HG03378 (cell line): Measurements from ENCODE around the gene C11orf97.
A peak's percentile ranks its signal among the peaks of the same experiment; 100 is the strongest.
"Not testable (repeated sequence)": the region's sequence is repeated elsewhere in the genome, so short reads cannot be mapped to it uniquely, and the experiment has no call there.

Experiments
- ATAC-seq: cut with Tn5 transposase; IDR thresholded peaks from one replicate; pipeline ENCODE4 v1.9.1; 2021; ENCODE audit warnings: mild to moderate bottlenecking, moderate library complexity; ENCODE audit not compliant: unreplicated experiment

The C11orf97 gene, protein sequence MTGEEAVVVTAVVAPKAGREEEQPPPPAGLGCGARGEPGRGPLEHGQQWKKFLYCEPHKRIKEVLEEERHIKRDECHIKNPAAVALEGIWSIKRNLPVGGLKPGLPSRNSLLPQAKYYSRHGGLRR

GRCh38 chr11:94511932-94512781 is at the start of gene C11orf97:
Gene C11orf97 (plus strand): TSS chr11:94512461. CDS start chr11:94512529, 68 bp downstream.
- ATAC-seq = peak; percentile 62

- peak; percentile 87 for ATAC-seq
Observed at GRCh38 chr11:94469416-94469815, 42.8 kb upstream of the C11orf97 start.

DNA sequence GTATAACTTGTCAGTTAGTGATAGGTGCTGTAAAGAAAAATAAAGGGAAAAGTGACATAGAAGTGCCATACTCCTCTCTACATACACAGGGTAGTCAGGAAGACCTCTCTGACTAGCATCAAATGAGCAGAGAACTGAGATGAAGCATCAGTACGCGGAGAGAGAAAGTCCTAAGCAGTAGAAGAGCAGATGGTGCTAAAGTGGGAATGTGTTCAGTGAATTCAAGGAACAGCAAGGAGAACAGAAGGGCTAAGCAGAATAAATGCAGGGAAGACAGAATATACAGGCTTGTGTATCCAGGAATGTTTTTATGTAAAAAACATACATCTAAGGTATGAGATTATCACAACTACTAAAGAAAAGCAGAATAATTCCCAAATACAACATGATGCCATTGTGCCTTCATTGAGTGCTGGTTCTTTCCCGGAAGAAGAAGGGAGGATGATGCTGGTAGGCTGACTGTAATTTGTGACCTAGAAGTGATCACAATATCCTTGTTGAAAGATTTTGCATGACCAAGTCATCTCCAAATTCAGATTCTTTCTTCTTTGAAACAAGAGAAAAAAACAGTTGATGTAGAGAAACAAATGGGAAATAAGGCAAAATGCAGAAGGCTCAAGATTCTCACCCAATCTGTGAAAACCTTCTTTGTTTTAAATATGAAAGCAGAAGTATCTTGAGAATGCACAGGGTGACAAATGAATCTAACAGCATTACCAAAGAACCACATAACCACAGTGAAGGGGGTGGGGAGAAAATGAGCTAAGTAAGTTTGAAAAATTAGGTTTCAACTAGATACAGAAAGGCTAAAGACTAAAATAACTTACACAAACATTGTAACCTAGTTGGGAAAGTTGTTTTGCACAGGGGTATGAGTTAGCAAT is 39.1 kb upstream of the C11orf97 start:
- ATAC-seq = peak; percentile 88

GRCh38 chr11:94477624-94478023 is 34.6 kb upstream of the C11orf97 start:
- no peak for ATAC-seq

DNA sequence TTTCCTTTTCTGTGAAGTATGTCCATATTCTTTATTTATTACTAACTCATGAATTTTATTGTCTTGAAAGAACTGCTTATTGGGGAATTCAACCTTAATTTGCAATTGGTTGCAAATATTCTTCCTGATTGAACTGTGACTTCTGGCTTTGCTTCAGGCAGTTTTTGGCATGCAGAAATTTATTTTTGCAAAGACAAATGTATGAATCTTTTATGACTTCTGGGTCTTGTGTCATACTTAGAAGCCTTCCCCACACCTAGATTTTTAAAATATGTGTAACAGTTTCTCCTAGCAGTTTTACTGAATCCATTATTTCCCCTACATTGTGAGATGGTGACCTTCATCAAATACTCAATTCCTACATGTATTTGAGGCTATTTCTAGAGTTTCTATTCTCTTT is 30.9 kb upstream of the C11orf97 start:
- no peak for ATAC-seq

- ATAC-seq = no peak
Observed at GRCh38 chr11:94486068-94486467, 26.2 kb upstream of the C11orf97 start.

DNA sequence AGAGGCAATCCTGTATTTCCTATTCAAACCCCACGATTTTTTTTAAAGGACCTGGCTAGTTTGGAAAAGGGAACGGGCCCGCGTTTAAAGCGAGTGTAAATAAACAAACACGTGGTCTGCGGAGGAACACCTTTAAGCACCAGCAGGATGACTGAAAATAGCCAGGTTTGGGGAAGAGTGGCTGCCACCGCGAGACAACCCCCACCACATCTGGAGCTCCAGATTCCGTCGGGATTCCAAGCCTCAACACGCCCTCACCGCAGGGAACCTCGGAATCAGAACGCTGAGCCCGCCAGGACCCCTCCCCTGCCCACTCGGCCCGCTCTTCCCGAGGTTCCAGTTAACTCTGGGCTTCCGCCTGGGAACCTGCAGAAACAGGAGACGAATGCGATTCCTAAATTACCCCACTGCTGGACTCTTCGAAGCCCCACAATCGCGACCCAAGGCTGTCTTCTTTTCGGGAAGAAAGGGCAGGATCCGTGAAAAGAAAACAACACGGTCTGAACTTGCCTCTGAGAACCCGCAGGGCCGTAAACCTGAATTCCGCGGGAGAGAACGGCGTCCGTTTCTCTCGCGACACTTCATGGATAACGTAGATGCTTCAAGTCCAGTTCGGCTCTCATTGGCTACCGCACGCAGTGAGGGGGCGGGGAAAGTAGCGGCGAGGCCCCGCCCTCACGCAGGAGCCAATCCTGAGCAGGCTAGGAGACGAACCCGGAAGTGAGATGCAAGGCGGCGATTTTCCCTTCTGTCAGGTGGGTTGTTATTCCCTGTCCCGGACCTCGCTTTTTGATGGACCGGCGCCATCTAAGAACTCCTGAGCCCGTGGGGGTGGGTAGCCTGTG is 18.8 kb upstream of the C11orf97 start, which contains the start of the genes ANKRD49 and MRE11:
TSS of gene ANKRD49 (plus strand) at position 704 of the 845 bp plus-strand sequence. CDS start 2,710 bp downstream, outside the sequence.
TSS of gene MRE11 (minus strand) at position 564 of the 845 bp plus-strand sequence. CDS start 1,043 bp downstream, outside the sequence.
- ATAC-seq = peak; percentile 99

GRCh38 chr11:94494126-94494680 is 18.1 kb upstream of the C11orf97 start:
- ATAC-seq = peak; percentile 50

- no peak for ATAC-seq
Observed at GRCh38 chr11:94500181-94500580, 12.1 kb upstream of the C11orf97 start.

DNA sequence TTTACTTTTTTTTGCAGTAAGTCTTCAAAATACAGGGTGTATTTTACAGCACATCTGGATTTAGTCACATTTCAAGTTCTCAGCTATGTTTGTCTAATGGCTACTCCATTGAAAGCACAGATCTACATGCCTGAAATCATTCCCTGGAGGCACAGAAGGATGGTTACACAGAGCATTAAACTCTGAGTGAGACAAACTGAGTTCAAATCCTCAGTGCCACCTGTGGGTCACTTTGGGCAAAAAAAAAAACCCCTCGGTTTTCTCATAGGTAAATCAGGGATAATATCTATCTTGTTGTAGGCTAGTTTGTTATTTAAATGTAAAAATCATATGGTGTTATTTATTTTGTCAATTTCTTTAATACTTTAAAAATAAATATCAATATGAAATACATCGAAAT is 10.7 kb upstream of the C11orf97 start:
- ATAC-seq = no peak

DNA sequence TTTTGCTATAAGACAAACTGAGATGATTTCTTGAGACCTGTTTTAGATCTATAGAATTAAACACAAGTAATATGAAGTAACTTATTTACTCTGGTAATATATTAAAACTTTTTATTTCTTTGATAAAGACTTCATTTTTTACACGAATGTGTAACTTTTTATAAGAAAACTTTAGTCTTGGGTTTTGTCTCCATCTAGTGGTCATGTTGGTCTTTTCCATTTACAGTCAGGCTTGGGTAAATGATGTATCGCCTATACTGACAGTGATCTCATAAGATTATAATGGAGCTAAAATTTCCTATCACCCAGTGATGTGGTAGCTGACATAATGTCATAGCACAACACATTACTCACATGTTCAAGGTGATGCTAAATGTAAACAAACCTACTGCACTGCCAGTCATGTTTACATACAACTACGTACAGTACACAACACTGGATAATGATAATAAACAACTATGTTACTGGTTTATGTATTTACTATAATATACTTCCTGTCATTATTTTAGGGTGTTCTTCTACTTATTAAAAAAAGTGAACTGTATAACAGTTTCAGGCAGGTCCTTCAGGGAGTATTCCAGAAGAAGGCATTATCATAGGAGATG is 7.5 kb upstream of the C11orf97 start:
- peak; percentile 57 for ATAC-seq

- not testable (repeated sequence) for ATAC-seq
Observed at GRCh38 chr11:94506513-94506912, 5.7 kb upstream of the C11orf97 start.

GRCh38 chr11:94507485-94507884 is 4.8 kb upstream of the C11orf97 start:
- ATAC-seq = no peak

DNA sequence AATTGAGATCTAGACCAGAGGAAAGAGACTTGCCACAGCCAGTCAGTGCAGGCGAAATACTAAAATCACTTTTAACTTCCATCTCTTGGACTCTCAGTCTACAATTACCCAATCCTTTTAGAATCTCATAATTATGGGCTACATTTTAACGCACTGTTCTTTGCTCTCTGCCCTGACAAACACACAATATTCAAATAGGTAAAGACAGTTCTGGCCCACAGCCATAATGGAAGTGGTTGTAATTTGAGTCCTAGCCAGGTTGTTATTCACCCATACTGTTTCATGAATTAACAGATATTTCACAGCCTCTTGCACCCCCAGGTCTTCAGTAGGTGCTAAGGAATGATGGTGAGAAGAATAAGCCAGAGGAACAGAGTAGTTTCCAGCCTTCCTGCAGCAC is 830 bp downstream of the C11orf97 start:
- no peak for ATAC-seq

- ATAC-seq = no peak
Observed at GRCh38 chr11:94515398-94515797, 3.1 kb downstream of the C11orf97 start.

DNA sequence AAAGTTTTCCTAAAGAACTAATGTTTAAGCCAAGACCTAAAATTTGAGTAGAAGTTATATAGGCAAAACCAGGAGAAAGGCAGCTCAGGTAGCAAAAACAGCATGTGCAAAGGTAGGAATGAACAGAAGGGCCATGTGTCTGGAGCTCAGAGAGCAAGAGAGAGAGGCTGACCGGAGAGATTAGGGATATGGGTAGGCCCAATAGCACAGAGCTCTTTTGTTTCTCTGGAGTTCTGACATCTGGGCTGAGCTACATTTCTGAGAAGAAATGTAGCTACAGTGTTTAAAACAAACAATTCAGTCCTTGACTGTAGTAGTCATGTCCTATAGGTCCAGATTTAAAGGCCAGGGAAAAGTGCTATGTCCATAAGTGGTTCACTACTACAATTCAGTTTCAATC is 4.5 kb downstream of the C11orf97 start:
- no peak for ATAC-seq

DNA sequence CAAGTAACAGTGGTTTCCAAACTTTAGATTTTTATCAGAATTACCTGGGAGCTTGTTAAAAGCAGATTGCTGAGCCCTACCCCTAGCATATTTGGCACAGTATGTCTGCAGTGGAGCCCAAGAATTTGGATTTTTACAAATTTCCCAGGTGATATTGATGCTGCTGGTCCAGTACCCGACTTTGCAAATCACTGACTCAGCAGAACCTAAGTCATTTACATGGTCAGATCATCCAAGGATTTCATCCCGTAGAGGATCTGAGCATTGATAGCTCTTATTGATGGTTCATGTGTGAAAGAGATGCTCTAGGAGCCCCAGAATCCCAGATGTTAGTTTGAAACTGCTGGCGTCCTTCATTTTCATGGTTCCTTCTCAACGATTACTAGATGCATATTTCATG is 6.0 kb downstream of the C11orf97 start:
- ATAC-seq = no peak

GRCh38 chr11:94519478-94520084 is 7.3 kb downstream of the C11orf97 start:
- peak; percentile 52 for ATAC-seq

GRCh38 chr11:94521684-94522083 is 9.4 kb downstream of the C11orf97 start:
- ATAC-seq = peak; percentile 63
